NCI-H748 (cell line): ENCODE data around the gene PPM1A.

Experiments
- DNase-seq: peaks from one replicate; lab custom pipeline; 2025; ENCODE audit not compliant: unreplicated experiment; lab: John Stamatoyannopoulos, UW

The PPM1A gene

DNA sequence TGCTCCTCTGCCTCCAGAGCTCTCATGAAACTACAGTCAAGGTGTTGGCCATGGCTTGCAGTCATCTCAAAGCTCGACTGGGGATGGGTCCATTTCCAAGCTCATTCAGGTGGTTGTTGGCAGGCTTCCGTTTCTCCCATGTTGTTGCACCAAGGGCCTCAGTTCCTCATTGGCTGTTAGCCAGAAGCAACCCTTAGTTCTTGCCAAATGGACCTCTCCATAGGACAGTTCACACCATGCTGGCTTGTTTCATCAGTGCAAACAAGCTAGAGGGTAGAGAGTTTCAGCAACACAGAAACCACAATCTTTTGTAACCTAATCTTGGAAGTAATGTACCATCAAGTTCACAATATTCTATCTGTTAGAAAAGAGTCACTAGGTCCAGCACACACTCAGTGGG, 22.7 kb upstream of the PPM1A start:
- DNase-seq: no peak

DNA sequence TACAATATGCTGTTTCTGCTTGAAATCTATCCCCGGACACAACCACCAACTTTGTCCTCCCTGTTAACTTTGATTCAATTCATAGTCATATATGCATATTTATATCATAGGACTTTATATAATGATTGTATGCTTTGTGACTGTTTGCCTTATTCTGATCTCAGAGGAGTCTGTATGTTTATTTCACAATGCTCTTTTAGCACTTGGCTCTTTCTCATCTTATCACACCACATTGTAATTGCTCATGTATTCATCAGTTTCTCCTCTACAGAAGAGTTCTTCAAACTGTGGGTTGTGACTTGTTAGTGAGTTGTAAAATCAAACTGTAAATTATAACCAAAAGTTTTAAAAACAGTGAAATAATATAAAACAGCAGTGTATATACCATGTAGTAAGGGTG, 21.7 kb upstream of the PPM1A start:
- no peak for DNase-seq

- DNase-seq: no peak
These were observed 19.4 kb upstream of the PPM1A start for GRCh38 chr14:60229614-60230013.

DNA sequence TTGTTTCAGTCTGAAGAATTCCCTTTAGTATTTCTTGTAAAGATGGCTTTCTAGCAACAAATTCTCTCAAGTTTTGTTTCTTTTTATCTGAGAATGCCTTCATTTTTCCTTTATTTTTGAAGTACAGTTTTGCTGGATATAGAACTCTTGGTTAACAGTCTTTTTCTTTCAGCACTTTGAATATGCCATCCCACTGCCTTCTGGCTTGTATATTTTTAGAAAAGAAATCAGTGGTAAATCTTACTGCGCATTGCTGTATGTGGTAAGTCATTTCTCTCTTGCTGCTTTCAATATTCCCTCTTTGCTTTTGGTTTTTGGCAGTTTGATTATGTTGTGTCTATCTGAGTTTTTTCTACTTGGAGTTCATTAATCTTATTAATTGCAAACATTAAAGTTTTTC, 16.8 kb upstream of the PPM1A start:
- no peak for DNase-seq

DNA sequence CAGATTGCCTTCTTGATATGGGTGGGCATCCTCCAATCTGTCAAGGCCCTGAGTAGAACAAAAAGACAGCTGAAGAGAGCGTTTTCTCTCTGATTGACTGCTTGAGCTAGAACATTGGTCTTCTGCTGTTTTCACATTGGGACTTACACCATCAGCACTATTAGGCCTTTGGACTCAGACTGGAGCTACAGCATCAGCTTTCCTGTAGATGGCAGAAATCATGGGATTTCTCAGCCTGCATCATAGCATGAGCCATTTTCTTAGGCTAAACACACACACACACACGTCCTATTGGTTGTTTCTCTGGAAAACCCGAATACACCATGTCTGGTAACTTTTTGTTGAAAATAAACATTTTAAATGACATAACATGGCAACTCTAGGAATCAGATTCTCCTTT, 15.8 kb upstream of the PPM1A start:
- no peak for DNase-seq

DNA sequence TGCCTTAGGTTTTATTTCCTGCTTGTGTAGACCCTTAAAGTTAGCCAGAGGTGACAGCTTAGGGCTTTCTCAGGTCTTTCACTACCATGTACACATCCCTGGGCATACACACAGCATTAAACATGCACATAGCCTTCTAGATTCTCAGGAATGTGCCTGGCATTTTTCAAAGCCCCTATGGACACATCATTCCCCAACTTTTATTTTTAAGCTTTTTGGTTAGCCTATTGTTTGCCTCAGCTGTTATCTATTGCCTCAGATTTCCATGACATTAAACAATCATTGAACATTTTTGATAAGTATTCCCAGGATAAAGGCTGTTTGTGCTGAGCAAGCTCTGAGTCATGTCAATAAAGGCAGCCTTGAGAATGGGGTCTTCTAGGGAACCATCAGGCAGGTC, 15.1 kb upstream of the PPM1A start:
- no peak for DNase-seq

GRCh38 chr14:60235440-60235839, 13.6 kb upstream of the PPM1A start:
- DNase-seq: no peak

DNA sequence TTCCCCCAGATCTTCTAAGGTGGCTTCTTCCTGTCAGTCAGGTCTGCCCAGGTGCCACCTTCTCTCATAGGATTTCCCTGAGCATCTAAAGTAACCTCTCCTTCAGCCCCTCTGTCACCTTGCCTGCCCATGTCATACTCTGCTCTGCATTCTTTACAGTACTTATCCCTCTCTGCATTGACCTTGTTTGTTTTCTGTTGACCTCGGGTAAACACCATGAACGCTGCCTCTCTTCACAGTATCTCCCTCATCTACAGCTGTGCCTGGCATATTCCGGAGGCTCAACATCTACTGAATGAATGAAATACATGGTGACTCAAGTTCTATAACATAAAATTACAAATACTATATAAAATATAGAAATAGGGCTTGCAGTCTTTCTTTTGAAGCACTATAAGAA, 10.1 kb upstream of the PPM1A start:
- DNase-seq: no peak

DNA sequence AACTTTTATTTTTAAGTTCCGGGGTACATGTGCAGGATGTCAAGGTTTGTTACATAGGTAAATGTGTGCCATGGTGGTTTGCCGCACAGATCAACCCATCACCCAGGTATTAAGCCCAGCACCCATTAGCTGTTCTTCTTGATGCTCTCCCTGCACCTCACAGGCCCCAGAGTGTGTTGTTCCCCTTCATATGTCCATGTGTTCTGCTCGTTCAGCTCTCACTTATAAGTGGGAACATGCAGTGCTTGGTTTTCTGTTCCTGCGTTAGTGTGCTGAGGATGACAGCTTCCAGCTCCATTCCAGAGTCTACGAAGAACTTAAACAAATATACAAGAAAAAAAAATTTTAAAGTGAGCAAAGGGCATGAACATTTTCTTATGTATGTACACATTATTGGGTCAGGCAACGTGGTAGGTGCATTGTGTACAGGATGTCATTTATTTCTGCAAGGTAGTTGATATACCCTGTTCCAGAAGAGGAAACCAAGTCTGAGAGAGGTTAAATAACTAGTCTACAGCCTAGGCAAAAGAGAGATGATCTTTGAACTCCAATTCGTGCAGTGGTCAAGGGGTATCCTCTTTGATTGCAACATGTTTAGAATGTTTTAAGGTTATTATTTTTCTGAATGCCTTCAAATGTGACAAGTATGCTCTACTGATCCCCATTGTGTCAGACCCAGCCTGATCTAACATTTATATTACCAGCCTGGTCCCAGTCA, 8.7 kb upstream of the PPM1A start:
- no peak for DNase-seq

- DNase-seq: no peak
These were observed 7.9 kb upstream of the PPM1A start for GRCh38 chr14:60241091-60241490.

DNA sequence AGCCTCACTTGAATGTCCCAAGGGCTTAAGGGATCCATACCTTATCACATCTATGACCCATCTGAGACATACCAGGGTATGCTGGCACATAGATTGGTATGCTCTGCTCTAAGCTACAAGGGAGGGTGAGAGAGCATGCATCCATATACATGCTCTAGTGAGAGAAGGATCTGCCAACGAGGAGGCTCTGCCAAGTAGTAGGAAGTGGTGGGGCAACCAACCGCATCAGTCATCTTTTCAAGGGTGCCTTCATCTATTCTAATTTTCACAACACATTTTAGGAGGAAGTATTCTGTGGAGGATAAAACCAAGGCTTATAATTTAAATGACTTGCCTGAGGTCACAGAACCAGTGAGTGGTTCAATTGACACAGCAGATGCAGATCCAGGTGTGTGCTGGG, 6.6 kb upstream of the PPM1A start:
- no peak for DNase-seq

- peak; percentile 28 for DNase-seq
These were observed 3.4 kb upstream of the PPM1A start for GRCh38 chr14:60245380-60246177.

GRCh38 chr14:60247994-60248696, 876 bp upstream of the PPM1A start:
- peak; percentile 93 for DNase-seq

DNA sequence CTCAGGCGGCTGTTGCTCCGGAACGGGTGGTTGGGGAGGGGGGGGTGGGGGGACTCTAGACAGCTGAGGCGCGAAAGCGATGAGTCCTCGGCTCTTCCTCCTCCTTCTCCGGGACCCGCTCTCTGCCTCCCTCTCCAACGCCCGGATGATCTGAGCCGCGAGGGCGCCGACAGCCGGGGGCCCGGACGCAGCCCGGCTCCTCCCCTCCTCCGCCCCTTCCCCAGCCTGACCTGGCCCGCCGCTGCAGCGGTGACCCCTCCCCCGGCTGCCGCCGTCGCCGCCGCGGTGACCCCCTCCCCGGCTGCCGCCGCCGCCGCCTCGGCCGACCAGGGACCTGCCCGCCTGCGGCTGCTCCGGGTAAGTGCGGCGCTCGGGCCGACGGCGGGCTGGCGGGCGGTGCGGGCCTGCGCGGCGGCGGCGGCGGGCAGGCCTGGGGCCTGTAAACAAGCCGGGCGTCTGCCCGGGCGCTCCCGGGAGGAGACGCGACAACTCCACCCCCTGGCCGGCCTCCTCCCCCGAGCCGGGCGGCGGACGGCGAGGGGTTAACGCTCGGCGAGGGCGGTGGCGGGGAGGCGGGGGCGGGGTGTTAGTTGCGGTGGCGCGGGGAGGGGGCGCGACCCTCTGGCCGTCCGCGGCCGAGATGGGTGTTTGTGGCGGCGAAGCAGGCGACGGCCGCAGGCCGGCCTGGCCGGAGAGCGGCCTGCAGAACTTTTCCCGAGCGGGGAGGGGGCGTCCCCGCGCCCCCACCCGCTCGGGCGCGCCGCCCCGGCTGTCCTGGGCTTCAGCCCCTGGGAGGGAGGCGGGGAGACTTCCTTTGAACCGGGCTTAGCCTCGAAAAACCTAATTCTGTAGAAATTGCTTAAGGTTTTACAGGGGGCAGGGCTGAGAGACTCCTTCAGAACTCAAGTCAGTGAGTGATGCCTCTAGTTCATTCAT, 568 bp downstream of the PPM1A start:
- DNase-seq: peak; percentile 87

DNA sequence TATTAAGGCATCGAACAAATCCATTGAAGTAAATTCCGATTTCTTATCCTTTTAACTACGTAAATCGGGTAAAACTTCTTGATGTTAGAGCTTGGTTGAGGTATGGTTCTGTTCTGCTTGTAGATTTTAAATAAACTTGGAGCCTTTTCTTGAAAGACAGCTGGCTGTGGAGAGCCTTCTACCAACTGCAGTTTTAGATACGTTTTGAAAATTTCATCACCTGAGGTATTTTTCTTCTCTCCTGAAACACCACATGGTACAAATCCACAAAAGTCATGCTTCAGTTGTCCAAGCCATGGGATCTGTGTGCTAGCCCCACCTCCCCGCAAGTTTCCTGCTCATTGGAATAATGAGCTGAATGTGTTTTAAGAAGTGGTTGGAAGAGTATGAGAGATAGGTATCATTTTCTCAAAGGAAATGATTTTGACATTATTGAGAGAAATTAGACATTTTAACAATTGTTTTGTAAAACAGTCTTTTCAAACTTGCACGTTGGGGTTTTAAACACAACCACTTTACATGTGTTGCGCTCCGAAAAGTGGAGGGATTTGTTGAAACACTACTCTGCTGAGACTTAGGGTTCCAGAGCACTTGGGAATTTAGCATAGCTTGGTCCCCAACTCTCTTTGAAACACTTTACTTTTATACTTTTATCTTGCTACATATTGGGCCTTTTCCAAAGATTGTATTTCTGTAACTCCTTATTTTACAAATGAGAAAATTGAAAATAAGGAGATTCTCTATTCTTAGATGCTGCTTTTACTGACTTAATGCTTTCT, 1.4 kb downstream of the PPM1A start:
- peak; percentile 48 for DNase-seq

GRCh38 chr14:60251877-60252276, 2.9 kb downstream of the PPM1A start:
- no peak for DNase-seq

DNA sequence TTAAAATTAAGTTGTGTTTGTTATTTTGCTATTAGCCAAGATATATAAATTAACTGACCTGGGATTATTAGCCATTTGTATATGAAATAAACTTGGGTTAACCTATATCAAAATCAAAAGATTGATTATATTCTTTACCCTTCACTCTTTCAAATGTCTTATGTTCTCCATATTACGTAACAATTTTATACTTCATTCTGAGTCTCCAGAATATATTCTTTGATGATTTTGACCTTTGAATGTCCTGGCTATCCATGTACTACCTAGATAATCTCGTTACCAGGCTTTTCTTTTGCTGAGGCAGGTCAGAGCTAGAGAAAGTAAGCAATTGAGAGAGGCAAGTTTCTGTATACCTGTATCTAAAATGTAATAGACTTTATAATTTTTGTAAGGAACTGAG, 3.6 kb downstream of the PPM1A start:
- DNase-seq: no peak

GRCh38 chr14:60253649-60254048, 4.6 kb downstream of the PPM1A start:
- no peak for DNase-seq

GRCh38 chr14:60254176-60254575, 5.2 kb downstream of the PPM1A start:
- no peak for DNase-seq

- DNase-seq: no peak
These were observed 8.8 kb downstream of the PPM1A start for GRCh38 chr14:60257865-60258264.
